C4-2B (cell line): ENCODE results near the gene EN2.

Experiments
- ZFX ChIP-seq: fragments of 450-650 bp; IDR thresholded peaks from 2 replicates; pipeline ENCODE4 v1.6.1; 2017
- TF ChIP-seq, protein P1 (sequence below): fragments of 450-650 bp; conservative IDR thresholded peaks from 2 replicates; pipeline ENCODE4 v1.5.1; 2017; ENCODE audit warnings: mild to moderate bottlenecking

DNA sequence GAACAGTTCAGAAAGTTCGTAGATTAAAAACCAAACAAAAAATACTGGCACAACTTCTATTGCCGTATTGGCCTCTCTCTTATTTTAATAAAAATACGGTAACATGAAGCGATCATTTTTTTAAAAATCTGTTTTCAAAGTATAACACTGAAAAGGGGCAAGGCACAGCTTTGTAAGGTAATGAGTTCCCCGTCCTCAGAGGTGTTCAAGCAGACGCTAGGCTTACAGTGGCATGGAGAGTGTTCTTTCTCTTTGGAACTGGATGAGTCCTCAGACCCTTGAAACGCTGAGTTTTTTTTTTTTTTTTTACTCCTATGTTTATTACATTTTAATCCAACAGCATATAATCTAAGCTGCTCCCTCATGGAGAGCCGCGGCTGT, 7.8 kb downstream of the EN2 start:
- TF ChIP-seq, protein P1, sequence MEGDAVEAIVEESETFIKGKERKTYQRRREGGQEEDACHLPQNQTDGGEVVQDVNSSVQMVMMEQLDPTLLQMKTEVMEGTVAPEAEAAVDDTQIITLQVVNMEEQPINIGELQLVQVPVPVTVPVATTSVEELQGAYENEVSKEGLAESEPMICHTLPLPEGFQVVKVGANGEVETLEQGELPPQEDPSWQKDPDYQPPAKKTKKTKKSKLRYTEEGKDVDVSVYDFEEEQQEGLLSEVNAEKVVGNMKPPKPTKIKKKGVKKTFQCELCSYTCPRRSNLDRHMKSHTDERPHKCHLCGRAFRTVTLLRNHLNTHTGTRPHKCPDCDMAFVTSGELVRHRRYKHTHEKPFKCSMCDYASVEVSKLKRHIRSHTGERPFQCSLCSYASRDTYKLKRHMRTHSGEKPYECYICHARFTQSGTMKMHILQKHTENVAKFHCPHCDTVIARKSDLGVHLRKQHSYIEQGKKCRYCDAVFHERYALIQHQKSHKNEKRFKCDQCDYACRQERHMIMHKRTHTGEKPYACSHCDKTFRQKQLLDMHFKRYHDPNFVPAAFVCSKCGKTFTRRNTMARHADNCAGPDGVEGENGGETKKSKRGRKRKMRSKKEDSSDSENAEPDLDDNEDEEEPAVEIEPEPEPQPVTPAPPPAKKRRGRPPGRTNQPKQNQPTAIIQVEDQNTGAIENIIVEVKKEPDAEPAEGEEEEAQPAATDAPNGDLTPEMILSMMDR: no peak
- no peak for TF ChIP-seq ZFX
